ENCODE measurements around the gene GCKR.

GRCh38 chr2:27453968-27454367 is 42.7 kb upstream of the GCKR start:
- TF ChIP-seq POLR2A (IDR thresholded peaks at IDR 0.05) = no peak
- no peak for TF ChIP-seq CTCF (IDR thresholded peaks at IDR 0.05)
- TF ChIP-seq POLR2AphosphoS5 (IDR thresholded peaks at IDR 0.05) = no peak

Measured in suprapubic skin (tissue), 4 donors.